Neuronal stem cell (in vitro differentiated cells): ENCODE results near the gene GABARAP.

Experiments
- DNase-seq: peaks from one replicate; pipeline ENCODE4 v3.0.0-alpha.2; 2013; ENCODE audit warnings: low spot score
- H2AFZ ChIP-seq: one replicate; pipeline ENCODE4 v1.6.1; 2013; ENCODE audit warnings: mild to moderate bottlenecking, low read length, inconsistent platforms
- H2AK5ac ChIP-seq: 2 replicates; pipeline ENCODE4 v1.6.1; 2013; ENCODE audit warnings: low read depth, mild to moderate bottlenecking, inconsistent platforms, low read length, moderate library complexity, mixed read lengths
- H2BK120ac ChIP-seq: 2 replicates; pipeline ENCODE4 v1.6.1; 2013; ENCODE audit warnings: low read depth, mild to moderate bottlenecking, inconsistent platforms, low read length, moderate library complexity, mixed read lengths
- H2BK12ac ChIP-seq: one replicate; pipeline ENCODE4 v1.6.1; 2013; ENCODE audit warnings: low read length, inconsistent platforms
- H2BK15ac ChIP-seq: 2 replicates; pipeline ENCODE4 v1.6.1; 2013; ENCODE audit warnings: mild to moderate bottlenecking, low read length, inconsistent platforms, mixed read lengths
- H2BK5ac ChIP-seq: one replicate; pipeline ENCODE4 v1.6.1; 2013; ENCODE audit warnings: inconsistent platforms, mild to moderate bottlenecking, low read length, moderate library complexity
- H3K14ac ChIP-seq: one replicate; pipeline ENCODE4 v1.6.1; 2013; ENCODE audit warnings: low read length, inconsistent platforms
- H3K18ac ChIP-seq: 2 replicates; pipeline ENCODE4 v1.6.1; 2013; ENCODE audit warnings: low read length, inconsistent platforms
- H3K23ac ChIP-seq: 2 replicates; pipeline ENCODE4 v1.6.1; 2013; ENCODE audit warnings: low read depth, mild to moderate bottlenecking, mixed read lengths, low read length, inconsistent platforms; ENCODE audit not compliant: poor library complexity
- H3K27ac ChIP-seq: replicated peaks from 3 replicates; pipeline ENCODE4 v1.5.1; 2013; ENCODE audit warnings: low read length, inconsistent platforms
- H3K27me3 ChIP-seq, 3 experiments: 2 replicates each; pipeline ENCODE4 v1.6.1; 2013; ENCODE audit warnings: low read length in 3 of 3, mild to moderate bottlenecking in 2 of 3, inconsistent platforms in 1 of 3, low read depth in 1 of 3, mixed read lengths in 1 of 3, moderate library complexity in 1 of 3; ENCODE audit not compliant: control insufficient read depth in 3 of 3, insufficient read depth in 3 of 3
- H3K36me3 ChIP-seq, 2 donors: replicated peaks in 1 of 2; 2 replicates each; pipeline ENCODE4 v1.6.1; 2013; ENCODE audit warnings: low read length in 2 of 2; ENCODE audit not compliant: control insufficient read depth in 2 of 2, insufficient read depth in 2 of 2
- H3K4ac ChIP-seq: 2 replicates; pipeline ENCODE4 v1.6.1; 2013; ENCODE audit warnings: inconsistent platforms, mild to moderate bottlenecking, low read length, moderate library complexity
- H3K4me1 ChIP-seq, 2 donors: 1 replicate in 1 of 2; 2 replicates in 1 of 2; pipeline ENCODE4 v1.6.1; 2013; ENCODE audit warnings: low read length in 2 of 2, low read depth in 1 of 2; ENCODE audit not compliant: control insufficient read depth in 2 of 2, insufficient read depth in 1 of 2
- H3K4me2 ChIP-seq: one replicate; pipeline ENCODE4 v1.6.1; 2013; ENCODE audit warnings: mild to moderate bottlenecking, low read length, inconsistent platforms; ENCODE audit not compliant: insufficient read depth, poor library complexity, severe bottlenecking
- H3K4me3 ChIP-seq, 2 donors: 2 replicates each; pipeline ENCODE4 v1.5.1; 2013; ENCODE audit warnings: low read length in 2 of 2, mild to moderate bottlenecking in 2 of 2, inconsistent platforms in 1 of 2, moderate library complexity in 1 of 2
- H3K79me1 ChIP-seq: one replicate; pipeline ENCODE4 v1.6.1; 2013; ENCODE audit warnings: low read depth, mild to moderate bottlenecking, inconsistent platforms, low read length, moderate library complexity
- H3K9ac ChIP-seq: one replicate; pipeline ENCODE4 v1.6.1; 2013; ENCODE audit warnings: mild to moderate bottlenecking, low read depth, low read length, inconsistent platforms; ENCODE audit not compliant: poor library complexity
- H3K9me3 ChIP-seq, 2 donors: replicated peaks in 1 of 2; 2 replicates each; pipeline versions ENCODE3 to v1.6.1; 2013; ENCODE audit warnings: low read length in 2 of 2, mild to moderate bottlenecking in 2 of 2, inconsistent platforms in 1 of 2, low read depth in 1 of 2, mixed read lengths in 1 of 2, moderate library complexity in 1 of 2; ENCODE audit not compliant: control insufficient read depth in 2 of 2, insufficient read depth in 1 of 2
- H4K8ac ChIP-seq: one replicate; pipeline ENCODE4 v1.6.1; 2013; ENCODE audit warnings: low read depth, mild to moderate bottlenecking, inconsistent platforms, low read length, moderate library complexity
- H4K91ac ChIP-seq: one replicate; pipeline ENCODE4 v1.6.1; 2013; ENCODE audit warnings: low read length, low read depth, mild to moderate bottlenecking, inconsistent platforms; ENCODE audit not compliant: poor library complexity
- WGBS, 2 donors: extraction: QIAGEN DNeasy Blood & Tissue Kit; methylation state at CpG; one replicate each; pipeline ENCODE4 v1.1.7; 2013; ENCODE audit warnings: missing lambda C conversion rate in 2 of 2, mixed read lengths in 1 of 2; ENCODE audit not compliant: insufficient read length in 2 of 2, insufficient replicate concordance in 1 of 2; ENCODE audit errors: extremely low coverage in 2 of 2; 5-methylcytosine and 5-hydroxymethylcytosine counted together

Gene GABARAP

DNA sequence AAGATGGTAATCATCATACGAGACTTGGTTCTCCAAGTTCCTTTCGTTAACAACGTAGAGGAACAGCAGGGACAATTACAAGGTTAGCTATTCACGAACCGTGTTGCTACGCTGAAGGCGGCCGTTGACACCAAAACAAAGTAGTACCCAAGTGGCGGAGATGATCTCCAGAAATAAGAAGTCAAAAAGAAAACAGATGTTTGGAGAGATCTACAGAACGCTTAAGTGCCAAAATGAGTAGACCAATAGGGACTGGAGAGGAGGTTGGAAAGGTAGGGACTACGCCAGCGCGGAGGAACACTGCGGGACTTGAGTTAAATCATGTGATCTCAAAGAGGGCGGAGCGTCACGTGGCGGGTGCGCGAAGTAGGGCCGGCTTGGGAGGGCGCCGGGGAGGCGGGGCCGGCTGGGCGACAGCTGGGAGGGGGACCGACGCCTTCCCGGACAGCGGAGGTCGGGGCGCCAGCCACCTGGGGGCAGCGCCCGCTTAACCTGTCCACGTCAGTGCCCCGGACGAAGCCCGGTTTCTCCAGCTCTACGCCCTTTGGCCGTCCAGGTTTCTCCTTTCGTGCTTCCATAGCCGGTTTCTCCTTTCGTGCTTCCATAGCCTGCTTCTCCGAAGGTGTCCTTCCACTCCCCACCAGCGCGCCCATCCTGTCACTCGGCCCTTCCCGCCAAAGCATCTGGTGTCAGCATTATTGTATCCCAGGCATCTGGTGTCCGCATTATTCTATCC lies 636 bp upstream of the GABARAP start:
- H3K4ac ChIP-seq = no peak overlapping the region
- no peak overlapping the region for H3K14ac ChIP-seq
- H3K4me1 ChIP-seq = peaks cover 4 to 18% of the 10 kb centered on the region in 2 donors
- no peak overlapping the region for H2BK12ac ChIP-seq
- peak overlapping the region; percentile 81 to 94 for H3K4me3 ChIP-seq
- H2AFZ ChIP-seq = peak overlapping the region; percentile 89
- peak overlapping the region; percentile 94 for H3K4me2 ChIP-seq
- DNase-seq = peak; percentile 97
- H4K91ac ChIP-seq = no peak overlapping the region
- H3K23ac ChIP-seq = no peak overlapping the region
- H2AK5ac ChIP-seq = no peak overlapping the region
- H3K79me1 ChIP-seq = peaks cover 4% of the 10 kb centered on the region
- no CpG with 5 or more reads among the region's 49 CpGs for WGBS, 2 donors
- no peak overlapping the region for H2BK5ac ChIP-seq
- H4K8ac ChIP-seq = no peak overlapping the region
- peaks cover 30 to 61% of the 10 kb centered on the region in 2 donors for H3K36me3 ChIP-seq
- no peaks in the 10 kb centered on the region for H3K27me3 ChIP-seq
- H2BK120ac ChIP-seq = no peak overlapping the region
- no peaks in the 10 kb centered on the region for H3K9me3 ChIP-seq
- peak overlapping the region; percentile 91 for H3K27ac ChIP-seq
- H3K9ac ChIP-seq = peak overlapping the region; percentile 37
- H2BK15ac ChIP-seq = no peak overlapping the region
- H3K18ac ChIP-seq = peak overlapping the region; percentile 84

GRCh38 chr17:7241090-7241733 lies 1.0 kb downstream of the GABARAP start:
- H3K18ac ChIP-seq = no peak overlapping the region
- H3K79me1 ChIP-seq = peaks cover 9% of the 10 kb centered on the region
- H3K9me3 ChIP-seq = no peaks in the 10 kb centered on the region
- H3K4me2 ChIP-seq = peak overlapping the region; percentile 77
- no peak overlapping the region for H3K14ac ChIP-seq
- no peak overlapping the region for H3K27ac ChIP-seq
- H3K27me3 ChIP-seq = no peaks in the 10 kb centered on the region
- H4K91ac ChIP-seq = no peak overlapping the region
- H2AFZ ChIP-seq = no peak overlapping the region
- H2BK5ac ChIP-seq = no peak overlapping the region
- no peak overlapping the region for H2AK5ac ChIP-seq
- no peak overlapping the region for H2BK120ac ChIP-seq
- peaks cover 35 to 58% of the 10 kb centered on the region in 2 donors for H3K36me3 ChIP-seq
- no CpG with 5 or more reads among the region's 9 CpGs for WGBS, 2 donors
- H3K4me3 ChIP-seq = peak overlapping the region; percentile 90 to 94
- peaks cover 7 to 24% of the 10 kb centered on the region in 2 donors for H3K4me1 ChIP-seq
- H3K4ac ChIP-seq = no peak overlapping the region
- H2BK15ac ChIP-seq = no peak overlapping the region
- H2BK12ac ChIP-seq = no peak overlapping the region
- no peak for DNase-seq
- no peak overlapping the region for H3K9ac ChIP-seq
- H4K8ac ChIP-seq = no peak overlapping the region
- H3K23ac ChIP-seq = no peak overlapping the region

DNA sequence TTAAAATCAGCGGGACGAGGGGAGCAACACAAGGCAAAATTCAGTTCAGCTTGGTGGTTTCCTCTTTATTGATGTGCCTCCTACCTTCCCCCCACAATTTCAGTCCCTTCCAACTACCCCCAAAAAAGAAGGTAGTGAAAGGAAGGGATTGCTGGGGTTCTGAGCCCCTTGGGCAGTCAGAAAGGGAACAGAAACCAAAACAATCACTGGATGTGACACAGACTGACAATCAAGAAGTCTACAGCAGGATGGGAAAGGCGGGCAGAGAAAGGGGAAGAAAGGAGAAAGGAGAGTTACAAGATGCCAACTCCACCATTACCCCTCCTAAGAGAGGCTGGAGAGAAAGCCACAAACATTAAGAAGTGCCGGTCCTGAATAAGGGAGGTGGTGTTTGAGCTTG lies 1.9 kb downstream of the GABARAP start:
- no peaks in the 10 kb centered on the region for H3K9me3 ChIP-seq
- H2BK120ac ChIP-seq = no peak overlapping the region
- peaks cover 37 to 59% of the 10 kb centered on the region in 2 donors for H3K36me3 ChIP-seq
- H2AK5ac ChIP-seq = no peak overlapping the region
- H3K4me1 ChIP-seq = peaks cover 7 to 24% of the 10 kb centered on the region in 2 donors
- peaks cover 14% of the 10 kb centered on the region for H3K79me1 ChIP-seq
- no peak overlapping the region for H3K23ac ChIP-seq
- WGBS, 2 donors = no CpG with 5 or more reads among the region's 4 CpGs
- H4K8ac ChIP-seq = no peak overlapping the region
- H4K91ac ChIP-seq = no peak overlapping the region
- H3K18ac ChIP-seq = no peak overlapping the region
- no peak overlapping the region for H2BK5ac ChIP-seq
- no peak for DNase-seq
- no peaks in the 10 kb centered on the region for H3K27me3 ChIP-seq
- no peak overlapping the region for H3K9ac ChIP-seq
- H2BK15ac ChIP-seq = no peak overlapping the region
- H3K4me2 ChIP-seq = no peak overlapping the region
- no peak overlapping the region for H3K14ac ChIP-seq
- no peak overlapping the region for H3K4ac ChIP-seq
- peak overlapping the region in 1 of 2 donors; percentile 94 for H3K4me3 ChIP-seq
- no peak overlapping the region for H2AFZ ChIP-seq
- H3K27ac ChIP-seq = no peak overlapping the region
- no peak overlapping the region for H2BK12ac ChIP-seq
